HG03442 (cell line): ENCODE data around the gene CCDC187.

Source experiments
- ATAC-seq: cut with Tn5 transposase; IDR thresholded peaks from one replicate; pipeline ENCODE4 v1.9.1; 2021; ENCODE audit warnings: mild to moderate bottlenecking, moderate library complexity; ENCODE audit not compliant: unreplicated experiment

Gene CCDC187

DNA sequence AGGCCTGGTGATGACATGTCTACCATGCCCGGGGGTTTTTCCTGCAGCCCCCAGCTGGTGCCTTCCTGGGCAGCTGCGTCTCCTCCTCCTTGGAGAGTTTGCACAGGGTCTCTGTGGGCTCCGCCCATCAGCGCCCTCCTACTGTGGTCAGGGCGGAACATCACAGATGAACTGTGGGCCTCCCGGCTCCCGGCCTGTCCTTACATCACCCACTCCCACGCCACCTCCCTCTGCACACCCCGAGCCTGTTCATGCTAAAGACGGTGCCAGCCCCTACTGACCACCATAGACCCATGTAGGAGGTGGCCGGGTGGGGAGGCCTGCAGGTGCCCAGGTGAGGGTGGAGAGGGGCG is 36.0 kb upstream of the CCDC187 start:
- no peak for ATAC-seq

DNA sequence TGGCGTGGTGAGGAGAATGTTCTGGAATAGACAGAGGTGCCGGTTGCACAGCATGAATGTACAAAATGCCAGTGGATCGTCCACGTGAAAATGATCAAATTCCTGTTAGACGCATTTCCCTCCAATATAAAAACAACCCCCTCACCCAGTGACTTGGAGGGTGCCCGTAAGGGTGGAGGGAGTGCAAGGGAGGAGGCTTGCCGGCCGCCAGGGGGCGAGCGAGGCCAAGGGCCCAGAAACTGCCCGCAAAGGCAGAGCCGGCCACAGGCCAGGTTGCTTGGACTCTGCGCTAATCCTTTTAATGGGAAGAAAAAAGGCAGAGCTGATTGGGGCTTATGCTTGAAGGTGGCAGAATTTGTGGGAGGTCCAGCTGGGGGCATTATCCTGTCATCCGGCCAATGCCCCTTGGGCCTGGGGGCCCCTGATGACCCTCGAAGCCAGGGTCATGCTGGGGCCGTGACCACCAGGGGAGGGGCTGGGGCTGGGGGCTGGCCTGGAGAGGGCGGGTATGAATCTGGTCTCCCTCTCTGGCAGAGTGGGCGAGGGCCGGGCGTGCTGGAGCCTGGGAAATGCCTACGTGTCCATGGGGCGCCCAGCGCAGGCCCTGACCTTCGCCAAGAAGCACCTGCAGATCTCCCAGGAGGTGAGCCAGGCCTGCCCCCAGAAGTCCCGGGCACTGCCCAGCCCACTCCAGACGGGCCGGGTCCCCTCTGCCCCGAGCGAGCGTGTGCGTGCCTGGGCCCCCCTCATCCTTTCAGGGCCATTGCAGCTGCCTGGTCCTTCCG is 35.5 kb upstream of the CCDC187 start:
- no peak for ATAC-seq

DNA sequence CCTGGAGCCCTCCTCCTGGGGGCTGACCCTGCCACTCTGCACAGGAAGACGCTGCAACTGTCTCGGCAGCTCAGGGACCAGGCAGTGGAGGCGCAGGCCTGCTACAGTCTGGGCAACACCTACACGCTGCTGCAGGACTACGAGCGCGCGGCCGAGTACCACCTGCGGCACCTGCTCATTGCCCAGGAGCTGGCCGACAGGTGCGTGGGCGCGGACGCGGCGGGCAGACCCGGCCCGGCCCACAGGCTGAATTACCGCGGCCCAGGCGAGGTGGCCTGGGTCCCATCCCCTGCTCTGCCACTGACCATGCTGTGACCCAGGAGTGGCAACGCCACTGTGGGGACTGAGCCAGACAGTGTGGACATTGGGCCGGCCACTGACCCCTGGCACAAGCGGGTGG is 34.6 kb upstream of the CCDC187 start:
- ATAC-seq, result no peak

DNA sequence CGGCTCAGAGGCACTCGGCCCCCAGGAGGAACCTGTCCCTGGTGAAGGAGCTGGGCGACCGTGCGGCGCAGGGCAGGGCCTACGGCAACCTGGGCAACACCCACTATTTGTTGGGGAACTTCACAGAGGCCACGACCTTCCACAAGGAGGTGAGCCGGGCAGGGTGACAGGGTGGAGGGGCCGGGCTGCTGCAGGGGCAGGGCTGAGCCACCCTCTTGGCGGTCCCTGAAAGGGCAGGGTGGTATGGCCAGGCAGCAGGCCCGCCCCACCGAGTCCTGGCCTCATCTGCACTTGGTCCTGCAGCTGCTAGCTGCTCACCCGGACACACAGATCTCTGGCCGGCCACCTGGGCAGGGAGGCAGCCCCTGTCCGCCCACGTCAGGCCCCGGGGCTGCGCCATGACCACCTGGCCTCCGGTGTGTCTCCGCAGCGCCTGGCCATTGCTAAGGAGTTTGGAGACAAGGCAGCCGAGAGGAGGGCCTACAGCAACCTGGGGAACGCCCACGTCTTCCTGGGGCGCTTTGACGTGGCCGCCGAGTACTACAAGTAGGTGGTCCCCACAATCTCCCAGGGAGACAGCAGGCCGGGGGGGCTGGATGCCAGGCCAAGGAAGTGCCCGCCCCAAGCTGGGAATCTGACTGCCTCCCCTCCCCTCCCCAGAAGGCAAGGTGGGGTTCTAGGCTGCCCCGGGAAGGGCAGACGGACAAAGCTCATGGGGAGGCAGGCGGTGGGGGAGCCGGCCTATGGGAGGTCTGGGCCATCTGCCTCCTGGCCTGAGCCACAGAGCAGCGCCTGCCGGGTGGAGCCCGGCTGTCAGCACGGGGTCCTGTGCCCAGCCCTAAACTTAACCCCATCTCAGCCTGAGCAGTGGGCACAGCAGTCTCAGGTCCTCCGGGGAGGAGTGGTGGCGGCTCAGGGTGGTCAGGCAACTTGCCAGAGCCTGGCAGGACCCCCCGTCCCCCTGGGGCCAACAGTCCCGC is 33.8 kb upstream of the CCDC187 start:
- no peak for ATAC-seq

DNA sequence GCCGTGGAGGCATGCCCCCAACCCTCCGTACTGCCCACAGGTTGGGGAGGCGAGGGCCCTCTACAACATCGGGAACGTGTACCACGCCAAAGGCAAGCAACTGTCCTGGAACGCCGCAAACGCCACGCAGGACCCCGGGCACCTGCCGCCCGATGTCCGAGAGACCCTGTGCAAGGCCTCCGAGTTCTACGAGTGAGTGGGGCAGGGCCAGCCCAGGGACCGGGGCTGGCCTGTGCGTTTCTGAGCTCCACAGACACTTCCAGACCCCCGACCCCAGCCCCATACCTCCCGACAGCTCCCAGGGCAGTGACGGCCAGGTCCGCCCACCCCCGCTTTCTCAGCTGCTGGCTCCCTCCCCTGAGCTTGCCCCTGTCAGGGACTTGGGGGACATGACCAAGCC is 33.0 kb upstream of the CCDC187 start:
- no peak for ATAC-seq

DNA sequence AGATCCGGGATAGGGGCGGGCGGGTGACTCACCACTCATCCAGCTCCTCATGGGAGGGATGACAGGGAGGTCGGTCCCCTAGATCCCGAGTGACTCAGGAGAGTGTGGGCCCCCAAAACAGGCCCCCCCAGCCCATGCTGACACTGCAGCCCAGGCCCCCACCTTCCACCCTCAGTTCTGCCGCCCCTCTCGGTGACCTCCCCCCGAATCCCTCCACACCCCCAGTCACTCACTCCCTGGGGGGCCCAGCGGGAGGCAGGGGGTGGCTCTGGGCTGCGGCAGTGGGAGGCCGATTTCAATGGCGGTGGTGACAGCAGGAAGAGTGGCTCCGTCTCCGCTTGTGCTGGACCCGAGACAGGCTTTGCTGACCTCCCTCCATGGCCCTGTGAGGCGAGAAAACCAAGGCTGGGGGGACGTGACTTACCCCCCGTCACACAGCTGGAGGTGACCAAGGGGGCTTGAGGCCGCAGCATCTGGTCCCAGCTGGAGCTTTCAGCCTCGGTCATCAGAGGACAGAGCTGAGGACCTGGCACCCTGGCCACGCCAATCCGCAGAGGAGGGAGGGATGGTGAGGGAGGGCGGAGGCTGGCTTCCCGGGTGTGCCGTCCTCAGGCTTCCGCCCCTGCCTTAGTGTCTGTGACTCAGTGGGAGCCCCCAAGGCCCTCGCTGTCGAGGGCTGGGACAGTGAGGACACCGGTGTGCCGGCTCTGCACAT is 32.4 kb upstream of the CCDC187 start:
- ATAC-seq, result no peak

DNA sequence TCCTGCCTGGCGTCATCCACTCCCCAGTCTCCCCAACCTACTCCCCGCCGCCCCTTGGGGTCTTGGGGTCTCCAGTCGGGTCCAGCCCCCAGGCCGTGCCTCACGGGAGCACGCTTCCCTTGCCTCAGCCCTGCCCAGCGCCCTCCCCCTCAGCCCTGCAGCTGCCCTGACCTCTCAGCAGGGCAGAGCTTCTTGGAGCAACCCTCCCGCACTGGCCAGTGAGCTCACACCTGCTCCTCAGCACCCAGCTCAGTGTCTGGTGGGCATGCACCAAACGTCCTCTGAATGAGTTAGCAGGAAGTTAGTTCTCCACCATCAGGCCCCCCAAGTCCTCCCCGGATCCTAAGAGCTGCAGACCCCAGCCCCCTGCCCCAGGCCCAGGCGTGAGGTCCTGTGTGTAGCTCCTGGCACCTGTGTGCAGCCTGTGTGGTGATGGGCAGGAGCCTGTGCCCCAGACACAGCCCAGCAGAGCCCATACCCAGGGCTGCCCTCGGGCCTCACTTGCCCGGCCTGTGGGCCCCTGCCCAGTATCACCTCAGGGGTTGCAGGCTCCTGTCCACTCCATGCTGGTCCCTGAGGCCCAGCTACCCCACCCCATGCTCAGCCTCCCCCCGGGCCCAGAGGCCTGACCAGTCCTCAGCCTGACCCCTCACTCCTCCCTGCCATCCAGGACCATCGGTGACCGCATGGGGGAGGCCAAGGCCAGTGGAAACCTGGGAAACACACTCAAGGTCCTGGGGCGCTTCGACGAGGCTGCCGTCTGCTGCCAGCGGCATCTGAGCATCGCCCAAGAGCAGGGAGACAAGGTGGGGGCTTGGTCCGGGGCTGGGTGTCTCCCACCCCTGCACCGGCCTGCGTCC is 31.6 kb upstream of the CCDC187 start:
- ATAC-seq, result no peak

DNA sequence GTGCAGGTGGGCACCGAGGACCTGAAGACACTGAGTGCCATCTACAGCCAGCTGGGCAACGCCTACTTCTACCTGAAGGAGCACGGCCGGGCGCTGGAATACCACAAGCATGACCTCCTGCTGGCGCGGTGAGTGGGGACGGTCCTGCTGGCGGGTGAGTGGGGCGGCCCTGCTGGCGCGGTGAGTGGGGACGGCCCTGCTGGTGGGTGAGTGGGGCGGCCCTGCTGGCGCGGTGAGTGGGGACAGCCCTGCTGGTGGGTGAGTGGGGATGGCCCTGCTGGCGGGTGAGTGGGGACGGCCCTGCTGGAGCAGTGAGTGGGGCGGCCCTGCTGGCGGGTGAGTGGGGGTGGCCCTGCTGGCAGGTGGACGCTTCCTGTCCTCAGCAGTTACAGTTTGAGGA is 30.6 kb upstream of the CCDC187 start:
- ATAC-seq, result no peak

DNA sequence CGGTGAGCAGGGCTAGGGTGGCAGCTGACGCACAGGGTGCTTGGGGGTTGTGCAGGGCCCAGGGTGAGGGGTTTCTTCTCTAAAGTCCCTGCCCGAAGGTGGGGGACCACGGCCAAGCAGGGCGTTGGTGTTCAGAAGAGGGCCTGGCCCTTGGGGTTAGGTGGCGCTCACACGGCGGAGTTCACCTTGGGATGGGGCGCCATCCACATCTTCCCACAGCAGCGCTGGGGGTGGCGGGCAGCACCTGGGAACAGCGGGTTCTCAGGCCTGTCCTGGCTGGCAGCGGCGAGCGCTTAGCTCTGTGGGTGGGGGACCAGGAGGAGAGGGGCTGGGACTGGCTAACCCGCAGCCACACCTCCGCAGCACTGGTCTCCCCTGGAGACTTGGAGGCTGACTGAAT is 29.6 kb upstream of the CCDC187 start:
- ATAC-seq, result no peak

DNA sequence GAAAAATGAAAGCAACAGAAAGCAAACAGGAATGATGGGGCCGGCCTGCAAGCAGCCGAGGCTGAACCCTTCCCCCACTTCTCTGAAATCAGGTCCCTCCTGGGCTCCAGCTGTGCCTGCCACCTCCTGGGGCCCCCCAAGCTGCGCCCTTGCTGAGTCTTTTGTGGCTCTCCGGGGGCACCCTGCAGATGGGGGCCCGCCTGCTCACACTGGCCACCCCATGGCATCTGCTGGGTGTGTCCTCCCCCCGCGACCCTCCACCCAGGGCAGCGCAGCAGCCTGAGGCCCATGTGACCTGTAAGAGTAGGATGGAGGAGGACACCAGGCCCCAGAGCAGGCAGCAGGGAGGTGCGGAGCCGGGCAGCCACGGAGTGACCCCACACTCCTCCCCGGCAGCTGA is 29.2 kb upstream of the CCDC187 start:
- ATAC-seq, result no peak

DNA sequence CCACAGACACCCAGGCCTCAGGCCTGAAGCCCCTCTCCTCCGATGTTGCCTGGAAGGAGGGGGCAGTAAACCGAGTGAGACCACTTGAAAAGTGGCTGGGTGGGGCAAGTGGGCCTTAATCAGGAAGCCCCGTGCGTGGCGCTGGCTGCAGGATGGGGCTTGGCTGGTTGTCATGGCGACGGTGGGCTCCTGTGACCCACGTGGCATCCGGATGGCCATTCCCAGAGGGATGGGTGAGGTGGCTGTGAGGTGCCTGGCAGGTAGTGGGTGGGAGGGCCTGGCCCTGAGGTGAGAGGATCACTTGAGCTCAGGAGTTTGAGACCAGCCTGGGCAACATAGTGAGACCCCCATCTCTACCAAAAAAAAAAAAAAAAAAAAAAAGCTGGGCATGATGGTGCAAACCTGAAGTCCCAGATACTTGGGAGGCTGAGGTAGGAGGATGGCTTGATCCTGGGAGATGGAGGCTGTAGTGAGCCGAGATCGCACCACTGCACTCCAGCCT is 28.6 kb upstream of the CCDC187 start:
- no peak for ATAC-seq

DNA sequence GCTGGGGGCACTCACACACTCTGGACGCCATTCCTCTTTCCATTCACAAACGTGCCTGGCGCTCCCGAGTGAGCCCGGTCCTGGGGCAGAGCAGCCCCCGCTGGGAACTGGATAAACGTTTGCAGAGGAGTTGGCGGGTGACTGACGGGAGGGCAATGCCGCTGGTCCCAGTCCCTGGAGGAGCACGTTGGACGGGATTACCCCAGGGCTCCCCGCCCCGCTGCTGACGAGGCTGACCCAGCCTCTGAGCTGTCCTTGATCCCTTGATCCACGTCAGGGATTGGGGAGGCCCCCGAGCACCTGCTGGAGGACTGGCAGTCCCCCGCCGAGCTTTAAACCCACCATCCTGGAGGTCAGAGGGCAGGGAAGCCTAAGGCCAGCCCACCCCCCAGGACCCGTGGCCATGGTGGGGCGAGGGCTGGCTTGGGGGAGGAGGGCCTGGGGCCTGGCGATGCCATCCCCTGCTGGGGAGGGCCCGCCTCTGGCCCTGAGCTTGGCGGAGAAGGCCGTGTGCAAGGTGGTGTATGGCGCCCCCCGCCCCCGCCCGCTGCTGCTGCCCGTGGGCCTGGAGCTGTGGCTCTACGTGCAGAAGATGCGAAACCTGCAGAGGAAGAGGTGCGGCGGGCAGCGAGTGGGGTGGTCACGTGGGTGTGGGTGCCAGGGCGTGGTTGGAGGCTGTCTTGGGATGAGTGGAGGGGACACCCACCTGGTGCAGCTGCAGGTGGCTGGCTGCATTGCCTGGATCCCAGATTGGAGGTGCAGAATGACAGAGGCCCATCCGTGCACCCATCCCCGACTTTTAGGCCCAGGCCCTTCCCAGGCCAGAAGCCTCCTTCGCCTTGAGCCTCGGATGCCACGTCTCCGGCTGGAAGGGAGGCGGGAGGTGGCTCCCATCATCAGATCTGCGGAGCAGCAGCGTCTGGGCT is 27.9 kb upstream of the CCDC187 start:
- no peak for ATAC-seq

DNA sequence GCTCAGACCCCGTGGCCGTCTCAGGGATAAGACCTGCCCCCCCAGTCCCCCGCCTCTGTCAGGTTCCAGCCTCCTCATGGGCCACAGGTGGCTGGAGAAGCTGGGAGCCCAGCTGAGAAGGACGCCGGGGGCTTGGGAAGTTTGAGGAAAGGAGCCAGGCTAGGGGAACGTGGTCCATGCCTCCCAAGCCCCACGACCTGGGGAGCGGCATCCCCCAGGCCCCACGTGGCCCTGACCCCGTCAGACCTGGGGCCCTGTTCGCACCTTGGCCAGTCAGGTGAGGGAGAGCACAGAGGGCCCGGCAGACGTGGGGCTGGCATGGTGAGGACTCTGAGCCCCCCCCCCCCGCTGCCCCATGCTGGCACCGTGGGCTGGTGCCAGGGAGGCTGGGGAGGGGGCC is 27.1 kb upstream of the CCDC187 start:
- ATAC-seq, result no peak

DNA sequence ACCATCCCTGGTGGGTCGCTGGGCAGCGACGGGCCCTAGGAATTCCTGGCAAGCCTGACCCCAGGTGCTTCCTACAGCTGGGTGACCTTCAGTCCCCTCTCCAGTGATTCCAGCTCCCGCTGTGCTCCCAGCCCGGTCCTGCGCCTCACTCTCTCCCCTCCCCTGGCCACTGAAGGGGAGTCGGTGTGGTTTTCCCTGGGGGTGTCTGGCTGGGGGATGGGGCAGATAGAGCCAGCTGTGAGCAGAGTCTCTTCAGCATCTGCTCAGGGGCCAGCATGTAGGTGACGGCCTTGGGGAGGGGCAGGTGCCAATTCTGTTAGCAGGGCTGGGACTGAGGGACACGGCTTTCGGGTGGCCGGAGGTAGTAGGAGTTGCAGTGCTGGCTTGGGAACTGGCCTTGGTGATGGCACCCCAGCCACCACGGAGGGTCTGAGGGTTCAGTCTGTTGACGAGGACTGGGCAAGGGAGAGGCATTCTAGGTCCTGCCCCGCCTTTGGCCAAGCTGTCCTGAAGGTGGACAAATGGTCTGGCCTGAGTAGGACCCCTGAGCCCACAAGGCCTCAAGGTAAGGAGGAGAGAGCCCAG is 26.6 kb upstream of the CCDC187 start:
- no peak for ATAC-seq

DNA sequence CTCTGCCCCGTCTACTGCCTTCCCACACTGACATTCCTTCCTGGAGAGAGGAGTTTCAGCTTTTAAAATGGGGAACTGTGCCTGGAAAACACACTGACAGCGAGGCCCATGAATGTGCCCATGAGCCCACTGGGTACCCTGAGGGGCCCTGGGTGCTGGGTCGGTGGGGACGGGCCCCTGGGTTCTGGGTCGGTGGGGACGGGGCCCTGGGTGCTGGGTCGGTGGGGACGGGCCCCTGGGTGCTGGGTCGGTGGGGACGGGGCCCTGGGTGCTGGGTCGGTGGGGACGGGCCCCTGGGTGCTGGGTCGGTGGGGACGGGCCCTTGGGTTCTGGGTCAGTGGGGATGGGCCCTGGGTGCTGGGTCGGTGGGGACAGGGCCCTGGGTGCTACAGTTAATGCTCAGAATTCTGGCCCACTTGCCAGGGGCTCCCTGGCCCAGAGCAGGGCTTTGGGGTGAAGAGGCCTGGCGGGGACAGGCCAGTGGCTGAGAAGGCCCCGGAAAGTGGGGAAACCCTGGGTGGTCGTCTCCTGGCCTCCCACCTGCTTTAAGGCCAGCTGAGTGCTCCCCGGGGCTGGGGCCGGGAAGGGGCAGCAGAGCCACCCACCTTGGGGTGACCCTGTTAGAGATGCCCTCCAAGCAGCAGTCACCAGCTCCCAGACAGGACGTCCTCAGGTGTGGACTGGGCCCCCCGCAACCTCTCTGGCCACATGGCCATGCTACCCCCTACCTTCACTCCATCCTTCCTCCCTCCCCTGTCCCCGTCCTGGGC is 25.9 kb upstream of the CCDC187 start:
- ATAC-seq, result no peak

DNA sequence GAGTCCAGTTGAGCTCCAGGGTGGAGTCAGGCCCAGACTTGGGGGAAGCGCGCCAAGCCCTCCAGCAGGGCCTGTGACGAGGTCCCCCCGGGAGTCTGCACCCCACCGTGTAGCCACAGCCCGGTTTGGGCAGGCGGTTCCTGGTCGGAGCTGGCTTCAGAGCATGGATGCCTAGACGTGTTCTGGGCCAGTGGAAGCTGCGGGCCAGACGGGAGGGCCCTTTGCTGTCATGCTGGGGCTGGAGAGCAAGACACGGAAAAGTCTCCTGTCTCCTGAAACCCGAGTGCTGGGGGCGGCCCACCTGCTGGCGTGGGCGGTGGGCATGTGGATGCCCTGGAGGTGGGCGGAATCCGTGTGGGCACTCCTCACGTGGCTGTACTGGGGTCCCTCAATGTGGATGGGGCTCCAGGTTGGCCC is 25.3 kb upstream of the CCDC187 start:
- ATAC-seq, result no peak

DNA sequence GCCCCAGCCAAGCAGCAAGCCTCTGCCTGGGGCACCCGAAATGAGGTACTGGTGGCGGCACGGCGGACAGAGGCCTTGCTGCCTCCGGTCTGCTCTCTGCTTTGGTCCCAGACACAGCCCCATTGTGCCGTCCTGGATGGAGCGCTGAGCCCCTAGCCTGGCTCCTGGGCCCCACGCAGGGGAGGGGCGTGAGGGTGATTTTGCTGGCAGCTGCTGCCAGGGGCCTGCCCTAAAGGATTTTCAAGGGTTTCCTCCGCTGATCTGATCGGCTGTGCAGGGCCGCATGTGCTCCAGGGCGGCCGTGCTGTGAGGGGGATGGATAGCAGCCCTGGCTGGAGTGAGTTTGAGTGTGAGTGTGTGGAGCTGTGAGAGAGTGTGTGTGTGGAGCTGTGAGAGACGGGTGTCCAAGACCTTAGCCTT is 24.7 kb upstream of the CCDC187 start:
- ATAC-seq, result no peak

DNA sequence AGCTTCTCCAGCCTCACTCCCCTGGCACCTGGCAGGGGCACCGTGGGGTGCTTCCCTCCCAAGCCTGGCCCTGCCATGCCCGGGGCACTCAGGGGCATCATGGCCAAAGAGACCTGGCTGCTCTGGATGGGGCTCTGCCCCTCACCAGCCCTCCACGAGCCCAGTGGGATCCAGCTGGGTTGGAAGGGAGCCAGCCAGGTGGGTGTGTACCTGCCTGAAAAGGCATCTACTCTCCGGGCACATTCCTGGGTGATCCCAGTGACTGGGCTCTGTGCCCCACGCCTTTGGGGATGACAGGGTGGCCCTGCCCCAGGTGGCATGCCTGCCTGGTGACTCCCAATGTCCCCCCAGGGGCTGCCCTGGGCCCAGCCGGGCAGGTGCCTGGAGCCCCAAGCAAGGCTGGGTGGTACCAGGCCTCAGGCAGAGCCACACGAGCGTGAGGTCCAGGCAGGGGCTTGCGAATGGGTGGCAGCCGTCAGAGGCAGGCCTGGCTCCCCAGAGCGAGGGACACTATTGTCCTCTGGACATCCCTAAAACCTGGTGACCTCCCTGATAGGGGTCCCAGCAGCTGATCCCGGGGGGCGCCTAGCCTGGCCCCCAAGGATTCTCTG is 24.2 kb upstream of the CCDC187 start:
- no peak for ATAC-seq
